Neural cell (in vitro differentiated cells): Measurements from ENCODE around the gene LDLRAD3. TPM values are rescaled to one million over a fixed set of nuclear protein-coding genes. Genes with fewer than 3 reads are reported as not detected.

Experiments
- H2AFZ ChIP-seq: fragments of 200-600, 300-800 bp; sonication (generic), shearing (Covaris generic); 2 replicates; pipeline ENCODE4 v1.6.0; 2014; ENCODE audit warnings: low read depth, mild to moderate bottlenecking, antibody characterized with exemption, low read length, moderate library complexity
- H3F3A ChIP-seq: fragments of 200-600 bp; shearing (Covaris generic); 2 replicates; pipeline ENCODE4 v1.6.1; 2016; ENCODE audit warnings: mild to moderate bottlenecking, moderate library complexity, mixed read lengths, antibody characterized with exemption, low read length; ENCODE audit not compliant: insufficient read depth, poor library complexity, severe bottlenecking
- H3K27ac ChIP-seq: fragments of 200-600, 300-800 bp; sonication (generic), shearing (Covaris generic); 2 replicates; pipeline ENCODE4 v1.5.1; 2014; ENCODE audit warnings: mild to moderate bottlenecking, low read length, moderate library complexity
- H3K27me3 ChIP-seq: fragments of 300-800, 200-600 bp; sonication (generic), shearing (Covaris generic); 2 replicates; pipeline ENCODE4 v1.6.0; 2014; ENCODE audit warnings: mild to moderate bottlenecking, low read depth, low read length, moderate library complexity; ENCODE audit not compliant: insufficient read depth
- H3K36me3 ChIP-seq: fragments of 300-800, 200-600 bp; sonication (generic), shearing (Covaris generic); 2 replicates; pipeline ENCODE4 v1.5.1; 2014; ENCODE audit warnings: mild to moderate bottlenecking, antibody characterized with exemption, low read length, moderate library complexity; ENCODE audit not compliant: insufficient read depth
- H3K4me2 ChIP-seq: fragments of 300-800, 200-600 bp; sonication (generic), shearing (Covaris generic); 2 replicates; pipeline ENCODE4 v1.6.0; 2014; ENCODE audit warnings: mild to moderate bottlenecking, low read length
- H3K4me3 ChIP-seq: fragments of 300-800, 200-600 bp; sonication (generic), shearing (Covaris generic); 2 replicates; pipeline ENCODE4 v1.5.1; 2014; ENCODE audit warnings: mild to moderate bottlenecking, low read length, moderate library complexity
- H3K79me2 ChIP-seq: fragments of 200-600 bp; shearing (Covaris generic); replicated peaks from 2 replicates; pipeline ENCODE4 v1.6.0; 2014; ENCODE audit warnings: mild to moderate bottlenecking, low read length, moderate library complexity; ENCODE audit not compliant: insufficient read depth
- H3K9ac ChIP-seq: fragments of 300-800, 200-600 bp; sonication (generic), shearing (Covaris generic); 2 replicates; pipeline ENCODE4 v1.6.1; 2016; ENCODE audit warnings: mild to moderate bottlenecking, low read length, mixed read lengths
- H3K9me2 ChIP-seq: fragments of 200-600 bp; shearing (Covaris generic); 2 replicates; pipeline ENCODE4 v1.6.1; 2016; ENCODE audit warnings: mild to moderate bottlenecking, low read length, mixed read lengths; ENCODE audit not compliant: insufficient read depth
- H3K9me3 ChIP-seq: fragments of 200-600, 300-800 bp; sonication (generic), shearing (Covaris generic); 2 replicates; pipeline ENCODE4 v1.6.1; 2016; ENCODE audit warnings: mild to moderate bottlenecking, mixed run types, low read length, moderate library complexity, mixed read lengths
- H4K20me1 ChIP-seq: fragments of 200-600 bp; shearing (Covaris generic); 2 replicates; pipeline ENCODE4 v1.6.1; 2016; ENCODE audit warnings: mild to moderate bottlenecking, mixed run types; ENCODE audit not compliant: insufficient read depth
- EP300 ChIP-seq: fragments of 450-650 bp; conservative IDR thresholded peaks from 2 replicates; pipeline ENCODE4 v1.6.1; 2014; ENCODE audit warnings: antibody characterized with exemption, mild to moderate bottlenecking, moderate library complexity; ENCODE audit not compliant: poor library complexity, severe bottlenecking
- EZH2 ChIP-seq: fragments of 200-600, 300-800 bp; shearing (Covaris generic), sonication (generic); IDR thresholded peaks from 2 replicates; pipeline ENCODE4 v1.6.1; 2014; ENCODE audit warnings: antibody characterized with exemption, low read length, borderline replicate concordance, mild to moderate bottlenecking; ENCODE audit not compliant: insufficient read depth, poor library complexity, severe bottlenecking
- MXI1 ChIP-seq: fragments of 450-650 bp; conservative IDR thresholded peaks from 2 replicates; pipeline ENCODE4 v1.6.1; 2014; ENCODE audit warnings: antibody characterized with exemption, mild to moderate bottlenecking; ENCODE audit not compliant: poor library complexity, severe bottlenecking
- POLR2AphosphoS5 ChIP-seq: IDR thresholded peaks from 2 replicates; pipeline ENCODE4 v1.6.1; 2012
- RAD21 ChIP-seq: fragments of 450-650 bp; conservative IDR thresholded peaks from 2 replicates; pipeline ENCODE4 v1.6.1; 2014; ENCODE audit warnings: antibody characterized with exemption, mild to moderate bottlenecking, moderate library complexity
- SMC3 ChIP-seq: fragments of 450-650 bp; conservative IDR thresholded peaks from 2 replicates; pipeline ENCODE4 v1.6.1; 2014; ENCODE audit warnings: antibody characterized with exemption, mild to moderate bottlenecking, moderate library complexity; ENCODE audit not compliant: poor library complexity
- TAF1 ChIP-seq: IDR thresholded peaks from 2 replicates; pipeline ENCODE4 v1.6.1; 2012; ENCODE audit warnings: low read depth
- polyA plus RNA-seq: library from polyadenylated mRNA; depleted of rRNA; stranded (reverse); fragments of >200 nt; gene quantifications from 2 replicates; pipeline ENCODE4 v1.2.3, GENCODE V29; 2014
- TF ChIP-seq, protein P1 (sequence below): fragments of 450-650 bp; IDR thresholded peaks from 2 replicates; pipeline ENCODE4 v1.5.1; 2014; ENCODE audit warnings: antibody characterized with exemption, mild to moderate bottlenecking, moderate library complexity; ENCODE audit not compliant: poor library complexity, severe bottlenecking
- TF ChIP-seq, protein P2 (sequence below): IDR thresholded peaks from 2 replicates; pipeline ENCODE4 v1.6.1; 2012; ENCODE audit warnings: borderline replicate concordance

The LDLRAD3 gene
- polyA plus RNA-seq, 1 donor from 2014 or later, result 3.5 TPM

DNA sequence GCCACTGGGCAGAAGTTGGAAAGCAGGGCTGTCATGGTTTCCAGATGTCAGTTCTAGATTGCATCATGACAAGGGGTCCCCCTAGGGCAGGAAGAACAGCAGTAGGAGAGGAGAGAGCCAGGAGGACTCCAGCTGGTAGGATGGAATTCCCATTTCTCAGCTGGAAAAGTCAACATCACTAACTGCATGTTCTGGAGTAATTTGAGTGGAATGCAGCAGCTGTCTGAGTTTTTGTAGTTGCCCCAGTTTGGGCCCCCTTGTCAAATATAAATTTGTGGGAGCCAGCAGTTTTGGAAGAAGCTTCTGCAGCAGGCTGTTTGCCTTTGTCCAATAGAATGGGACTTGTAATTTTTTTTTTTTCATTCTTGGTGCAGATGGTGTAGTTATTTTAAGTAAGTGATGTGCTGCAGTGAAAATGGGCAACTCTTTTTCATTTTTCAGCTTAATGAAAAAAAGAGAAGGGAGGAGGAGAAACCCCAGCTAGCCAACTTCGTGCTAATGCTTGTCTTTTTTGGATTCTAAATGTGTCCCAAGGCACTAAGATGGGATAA lies 86.9 kb downstream of the LDLRAD3 start:
- Histone ChIP-seq H3K9ac (no peak overlapping the region), H3F3A (no peaks in the 10 kb centered on the region), H3K9me2 (no peaks in the 10 kb centered on the region), H4K20me1 (no peaks in the 10 kb centered on the region), H3K4me3 (no peak overlapping the region), H3K9me3 (no peaks in the 10 kb centered on the region), H3K36me3 (no peaks in the 10 kb centered on the region), H3K4me2 (no peak overlapping the region), H2AFZ (no peak overlapping the region), H3K27ac (no peak overlapping the region), H3K79me2 (no peaks in the 10 kb centered on the region), H3K27me3 (no peaks in the 10 kb centered on the region)
- TF ChIP-seq EP300 (no peak), RAD21 (no peak), TAF1 (no peak), POLR2AphosphoS5 (no peak), EZH2 (no peak), MXI1 (no peak)
- TF ChIP-seq, protein P1, sequence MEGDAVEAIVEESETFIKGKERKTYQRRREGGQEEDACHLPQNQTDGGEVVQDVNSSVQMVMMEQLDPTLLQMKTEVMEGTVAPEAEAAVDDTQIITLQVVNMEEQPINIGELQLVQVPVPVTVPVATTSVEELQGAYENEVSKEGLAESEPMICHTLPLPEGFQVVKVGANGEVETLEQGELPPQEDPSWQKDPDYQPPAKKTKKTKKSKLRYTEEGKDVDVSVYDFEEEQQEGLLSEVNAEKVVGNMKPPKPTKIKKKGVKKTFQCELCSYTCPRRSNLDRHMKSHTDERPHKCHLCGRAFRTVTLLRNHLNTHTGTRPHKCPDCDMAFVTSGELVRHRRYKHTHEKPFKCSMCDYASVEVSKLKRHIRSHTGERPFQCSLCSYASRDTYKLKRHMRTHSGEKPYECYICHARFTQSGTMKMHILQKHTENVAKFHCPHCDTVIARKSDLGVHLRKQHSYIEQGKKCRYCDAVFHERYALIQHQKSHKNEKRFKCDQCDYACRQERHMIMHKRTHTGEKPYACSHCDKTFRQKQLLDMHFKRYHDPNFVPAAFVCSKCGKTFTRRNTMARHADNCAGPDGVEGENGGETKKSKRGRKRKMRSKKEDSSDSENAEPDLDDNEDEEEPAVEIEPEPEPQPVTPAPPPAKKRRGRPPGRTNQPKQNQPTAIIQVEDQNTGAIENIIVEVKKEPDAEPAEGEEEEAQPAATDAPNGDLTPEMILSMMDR, result no peak

DNA sequence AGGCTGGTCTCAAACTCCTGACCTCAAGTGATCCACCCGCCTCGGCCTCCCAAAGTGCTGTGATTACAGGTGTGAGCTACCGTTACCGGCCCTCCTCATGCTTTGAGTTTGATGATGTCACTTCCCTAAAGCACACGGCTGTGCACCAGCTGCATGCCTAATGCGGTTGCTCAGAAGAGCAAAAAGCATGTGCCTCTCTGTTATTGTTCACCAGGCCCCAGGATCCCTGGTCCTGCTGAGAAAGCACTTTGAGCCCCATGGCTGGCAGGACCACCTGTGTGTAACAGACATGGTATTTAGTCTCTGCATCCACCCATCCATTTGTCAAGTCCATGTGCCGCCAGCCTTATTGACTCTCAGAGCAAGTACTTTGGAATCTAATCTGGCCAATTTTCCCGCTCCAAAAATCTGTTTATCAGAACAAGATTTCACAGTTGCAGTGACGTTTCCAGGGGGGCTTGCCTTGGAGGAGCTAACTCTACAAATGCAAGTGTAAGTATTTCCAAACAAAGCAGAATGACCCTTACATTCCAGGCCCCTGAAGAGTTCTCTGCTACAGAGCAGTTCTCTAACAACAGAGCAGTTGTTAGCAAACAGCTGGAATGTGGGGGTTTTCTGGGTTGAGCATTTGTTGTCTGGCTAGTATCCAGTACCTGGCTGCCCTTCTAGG lies 89.4 kb downstream of the LDLRAD3 start:
- Histone ChIP-seq H3K9me3 (no peaks in the 10 kb centered on the region), H3K9ac (no peak overlapping the region), H3K27me3 (no peaks in the 10 kb centered on the region), H2AFZ (no peak overlapping the region), H3K4me2 (no peak overlapping the region), H3K36me3 (no peaks in the 10 kb centered on the region), H3K27ac (no peak overlapping the region), H3K4me3 (no peak overlapping the region), H3K9me2 (no peaks in the 10 kb centered on the region), H4K20me1 (no peaks in the 10 kb centered on the region), H3F3A (no peaks in the 10 kb centered on the region), H3K79me2 (no peaks in the 10 kb centered on the region)
- TF ChIP-seq TAF1, result no peak
- no peak for TF ChIP-seq SMC3
- TF ChIP-seq POLR2AphosphoS5, result no peak
- TF ChIP-seq EP300, result no peak
- TF ChIP-seq MXI1, result no peak
- TF ChIP-seq, protein P2, sequence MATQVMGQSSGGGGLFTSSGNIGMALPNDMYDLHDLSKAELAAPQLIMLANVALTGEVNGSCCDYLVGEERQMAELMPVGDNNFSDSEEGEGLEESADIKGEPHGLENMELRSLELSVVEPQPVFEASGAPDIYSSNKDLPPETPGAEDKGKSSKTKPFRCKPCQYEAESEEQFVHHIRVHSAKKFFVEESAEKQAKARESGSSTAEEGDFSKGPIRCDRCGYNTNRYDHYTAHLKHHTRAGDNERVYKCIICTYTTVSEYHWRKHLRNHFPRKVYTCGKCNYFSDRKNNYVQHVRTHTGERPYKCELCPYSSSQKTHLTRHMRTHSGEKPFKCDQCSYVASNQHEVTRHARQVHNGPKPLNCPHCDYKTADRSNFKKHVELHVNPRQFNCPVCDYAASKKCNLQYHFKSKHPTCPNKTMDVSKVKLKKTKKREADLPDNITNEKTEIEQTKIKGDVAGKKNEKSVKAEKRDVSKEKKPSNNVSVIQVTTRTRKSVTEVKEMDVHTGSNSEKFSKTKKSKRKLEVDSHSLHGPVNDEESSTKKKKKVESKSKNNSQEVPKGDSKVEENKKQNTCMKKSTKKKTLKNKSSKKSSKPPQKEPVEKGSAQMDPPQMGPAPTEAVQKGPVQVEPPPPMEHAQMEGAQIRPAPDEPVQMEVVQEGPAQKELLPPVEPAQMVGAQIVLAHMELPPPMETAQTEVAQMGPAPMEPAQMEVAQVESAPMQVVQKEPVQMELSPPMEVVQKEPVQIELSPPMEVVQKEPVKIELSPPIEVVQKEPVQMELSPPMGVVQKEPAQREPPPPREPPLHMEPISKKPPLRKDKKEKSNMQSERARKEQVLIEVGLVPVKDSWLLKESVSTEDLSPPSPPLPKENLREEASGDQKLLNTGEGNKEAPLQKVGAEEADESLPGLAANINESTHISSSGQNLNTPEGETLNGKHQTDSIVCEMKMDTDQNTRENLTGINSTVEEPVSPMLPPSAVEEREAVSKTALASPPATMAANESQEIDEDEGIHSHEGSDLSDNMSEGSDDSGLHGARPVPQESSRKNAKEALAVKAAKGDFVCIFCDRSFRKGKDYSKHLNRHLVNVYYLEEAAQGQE, result no peak
